Bronchial epithelial cell (primary cell): ENCODE data around the gene SAG. TPM values are rescaled to one million over a fixed set of nuclear protein-coding genes. Genes with fewer than 3 reads are reported as not detected.

Experiments
- DNase-seq: peaks from one replicate; pipeline ENCODE4 v3.0.0-alpha.2; 2010; ENCODE audit warnings: low read depth
- FAIRE-seq: peaks from 2 replicates; lab custom pipeline; 2011; peaks lifted over from hg19 to GRCh38; lab: Jason Lieb, UNC
- H3K27me3 ChIP-seq: 2 replicates; pipeline ENCODE4 v1.5.1; 2011; ENCODE audit warnings: low read length; ENCODE audit not compliant: control insufficient read depth, insufficient read depth
- H3K36me3 ChIP-seq: 2 replicates; pipeline ENCODE4 v1.5.1; 2011; ENCODE audit warnings: low read length; ENCODE audit not compliant: control insufficient read depth, insufficient read depth
- H3K4me3 ChIP-seq: 2 replicates; pipeline ENCODE4 v1.5.1; 2011; ENCODE audit warnings: mild to moderate bottlenecking, low read depth, low read length, control low read depth
- total RNA-seq: library from RNA; depleted of rRNA; stranded (reverse); fragments of >200 nt; gene quantifications from 2 replicates; pipeline ENCODE4 v1.2.1, GENCODE V29; 2014
- TF ChIP-seq, protein P1 (sequence below): IDR thresholded peaks from 2 replicates; pipeline ENCODE4 v1.5.1; 2011; ENCODE audit warnings: mild to moderate bottlenecking, moderate library complexity, low read length, control low read depth, inconsistent platforms; ENCODE audit not compliant: insufficient read depth, severe bottlenecking

SAG gene
- total RNA-seq, 1 donor from 2014 or later: not detected

GRCh38 chr2:233270366-233270765 is 37.2 kb upstream of the SAG start:
- Histone ChIP-seq H3K4me3 (no peak overlapping the region), H3K36me3 (peaks cover 21% of the 10 kb centered on the region), H3K27me3 (no peaks in the 10 kb centered on the region)
- TF ChIP-seq, protein P1, sequence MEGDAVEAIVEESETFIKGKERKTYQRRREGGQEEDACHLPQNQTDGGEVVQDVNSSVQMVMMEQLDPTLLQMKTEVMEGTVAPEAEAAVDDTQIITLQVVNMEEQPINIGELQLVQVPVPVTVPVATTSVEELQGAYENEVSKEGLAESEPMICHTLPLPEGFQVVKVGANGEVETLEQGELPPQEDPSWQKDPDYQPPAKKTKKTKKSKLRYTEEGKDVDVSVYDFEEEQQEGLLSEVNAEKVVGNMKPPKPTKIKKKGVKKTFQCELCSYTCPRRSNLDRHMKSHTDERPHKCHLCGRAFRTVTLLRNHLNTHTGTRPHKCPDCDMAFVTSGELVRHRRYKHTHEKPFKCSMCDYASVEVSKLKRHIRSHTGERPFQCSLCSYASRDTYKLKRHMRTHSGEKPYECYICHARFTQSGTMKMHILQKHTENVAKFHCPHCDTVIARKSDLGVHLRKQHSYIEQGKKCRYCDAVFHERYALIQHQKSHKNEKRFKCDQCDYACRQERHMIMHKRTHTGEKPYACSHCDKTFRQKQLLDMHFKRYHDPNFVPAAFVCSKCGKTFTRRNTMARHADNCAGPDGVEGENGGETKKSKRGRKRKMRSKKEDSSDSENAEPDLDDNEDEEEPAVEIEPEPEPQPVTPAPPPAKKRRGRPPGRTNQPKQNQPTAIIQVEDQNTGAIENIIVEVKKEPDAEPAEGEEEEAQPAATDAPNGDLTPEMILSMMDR: no peak
- FAIRE-seq (no peak), DNase-seq (no peak)

DNA sequence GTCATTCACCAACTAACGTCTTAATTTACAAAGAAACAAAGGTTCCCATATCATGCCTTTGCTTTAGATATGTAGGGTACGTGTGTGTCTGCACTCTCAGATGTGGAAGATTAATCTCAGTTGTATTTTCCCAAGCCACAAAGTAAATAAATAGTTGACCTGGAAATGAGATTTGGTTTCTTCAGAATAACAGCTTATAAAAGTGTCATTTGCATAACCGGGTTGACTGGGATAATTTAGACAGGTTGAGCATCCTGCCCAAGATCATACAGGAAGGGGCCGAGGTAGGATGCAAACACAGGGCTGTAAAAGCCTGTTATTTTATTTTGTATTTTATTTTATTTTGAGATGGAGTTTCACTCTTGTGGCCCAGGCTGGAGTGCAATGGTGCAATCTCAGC is 36.7 kb upstream of the SAG start:
- TF ChIP-seq, protein P1: no peak
- no peak overlapping the region for H3K4me3 ChIP-seq
- FAIRE-seq (no peak), DNase-seq (no peak)
- H3K27me3 ChIP-seq: no peaks in the 10 kb centered on the region
- peaks cover 24% of the 10 kb centered on the region for H3K36me3 ChIP-seq

- TF ChIP-seq, protein P1: no peak
Observed at GRCh38 chr2:233271693-233272092, 35.9 kb upstream of the SAG start.

GRCh38 chr2:233273120-233273519 is 34.5 kb upstream of the SAG start:
- TF ChIP-seq, protein P1: no peak
- Histone ChIP-seq H3K36me3 (peaks cover 22% of the 10 kb centered on the region), H3K4me3 (no peak overlapping the region), H3K27me3 (no peaks in the 10 kb centered on the region)
- FAIRE-seq: no peak
- DNase-seq: no peak

More at GRCh38 chr2:233271693-233272092, 35.9 kb upstream of the SAG start:
- no peaks in the 10 kb centered on the region for H3K27me3 ChIP-seq
- FAIRE-seq (no peak), DNase-seq (no peak)
- no peak overlapping the region for H3K4me3 ChIP-seq
- H3K36me3 ChIP-seq: peaks cover 22% of the 10 kb centered on the region

GRCh38 chr2:233275223-233275622 is 32.4 kb upstream of the SAG start:
- FAIRE-seq (no peak), DNase-seq (no peak)
- no peak overlapping the region for H3K4me3 ChIP-seq
- peaks cover 26% of the 10 kb centered on the region for H3K36me3 ChIP-seq
- no peaks in the 10 kb centered on the region for H3K27me3 ChIP-seq
- TF ChIP-seq, protein P1: no peak

DNA sequence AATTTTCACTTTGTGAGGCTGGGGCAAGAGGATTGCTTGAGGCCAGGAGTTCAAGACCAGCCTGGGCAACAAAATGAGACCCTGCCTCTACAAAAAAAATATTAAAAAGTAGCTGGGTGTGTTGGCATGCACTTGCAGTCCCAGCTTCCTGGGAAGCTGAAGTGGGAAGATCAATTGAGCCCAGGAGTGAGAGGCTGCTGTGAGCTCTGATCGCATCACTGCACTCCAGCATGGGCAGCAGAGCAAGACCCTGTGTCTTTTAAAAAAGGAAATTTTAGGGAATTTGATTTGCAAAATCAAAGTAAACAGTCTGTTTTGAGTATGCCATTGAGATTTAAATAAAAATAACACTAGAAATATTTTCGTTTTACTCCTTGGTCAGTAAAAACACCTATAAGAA is 28.7 kb upstream of the SAG start:
- TF ChIP-seq, protein P1: no peak
- DNase-seq (no peak), FAIRE-seq (no peak)
- H3K27me3 ChIP-seq: no peaks in the 10 kb centered on the region
- peaks cover 24% of the 10 kb centered on the region for H3K36me3 ChIP-seq
- no peak overlapping the region for H3K4me3 ChIP-seq
